ENCODE results near the gene ATL2. TPM values are rescaled to one million over a fixed set of nuclear protein-coding genes. Genes with fewer than 3 reads are reported as not detected.

The ATL2 gene
- total and polyA plus RNA-seq, 2 donors (not counting 3 experiments of a cell fraction or from before 2014, with no cell fraction given): 23.9 to 45.5 TPM

GRCh38 chr2:38423763-38424162 lies 46.7 kb upstream of the ATL2 start:
- BruUV-seq (replicated peaks): no TSS peak
- H2AFZ ChIP-seq (ENCODE audit: low read depth, low read length): no peak overlapping the region
- TF ChIP-seq, protein P1, sequence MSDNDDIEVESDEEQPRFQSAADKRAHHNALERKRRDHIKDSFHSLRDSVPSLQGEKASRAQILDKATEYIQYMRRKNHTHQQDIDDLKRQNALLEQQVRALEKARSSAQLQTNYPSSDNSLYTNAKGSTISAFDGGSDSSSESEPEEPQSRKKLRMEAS (IDR thresholded peaks at IDR 0.05; ENCODE audit: insufficient read depth, insufficient read length): no peak
- TF ChIP-seq MYC (IDR thresholded peaks at IDR 0.05; ENCODE audit: low read depth, low read length) (no peak), FOS (IDR thresholded peaks at IDR 0.05; ENCODE audit: borderline replicate concordance, insufficient read depth, low read length) (no peak), EZH2 (IDR thresholded peaks at IDR 0.05; ENCODE audit: borderline replicate concordance, low read depth, low read length, severe bottlenecking) (no peak), POLR2AphosphoS5 (IDR thresholded peaks at IDR 0.05; ENCODE audit: insufficient read depth, low read depth, low read length) (no peak), GATA2 (IDR thresholded peaks at IDR 0.05; ENCODE audit: insufficient read depth, insufficient read length, low read depth, low read length) (no peak), POLR2A (IDR thresholded peaks at IDR 0.05; ENCODE audit: low read depth, low read length) (no peak), JUN (IDR thresholded peaks at IDR 0.05; ENCODE audit: borderline replicate concordance, insufficient read depth, insufficient read length, low read depth) (no peak)
- TF ChIP-seq, protein P2, sequence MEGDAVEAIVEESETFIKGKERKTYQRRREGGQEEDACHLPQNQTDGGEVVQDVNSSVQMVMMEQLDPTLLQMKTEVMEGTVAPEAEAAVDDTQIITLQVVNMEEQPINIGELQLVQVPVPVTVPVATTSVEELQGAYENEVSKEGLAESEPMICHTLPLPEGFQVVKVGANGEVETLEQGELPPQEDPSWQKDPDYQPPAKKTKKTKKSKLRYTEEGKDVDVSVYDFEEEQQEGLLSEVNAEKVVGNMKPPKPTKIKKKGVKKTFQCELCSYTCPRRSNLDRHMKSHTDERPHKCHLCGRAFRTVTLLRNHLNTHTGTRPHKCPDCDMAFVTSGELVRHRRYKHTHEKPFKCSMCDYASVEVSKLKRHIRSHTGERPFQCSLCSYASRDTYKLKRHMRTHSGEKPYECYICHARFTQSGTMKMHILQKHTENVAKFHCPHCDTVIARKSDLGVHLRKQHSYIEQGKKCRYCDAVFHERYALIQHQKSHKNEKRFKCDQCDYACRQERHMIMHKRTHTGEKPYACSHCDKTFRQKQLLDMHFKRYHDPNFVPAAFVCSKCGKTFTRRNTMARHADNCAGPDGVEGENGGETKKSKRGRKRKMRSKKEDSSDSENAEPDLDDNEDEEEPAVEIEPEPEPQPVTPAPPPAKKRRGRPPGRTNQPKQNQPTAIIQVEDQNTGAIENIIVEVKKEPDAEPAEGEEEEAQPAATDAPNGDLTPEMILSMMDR (IDR thresholded peaks at IDR 0.05; ENCODE audit: extremely low read depth in 1 of 2, insufficient read depth in 1 of 2, low read depth in 1 of 2, low read length in 2 of 2): no peak
- no peak overlapping the region for H3K4me2 ChIP-seq (ENCODE audit: insufficient read depth, low read length)
- no peaks in the 10 kb centered on the region for H4K20me1 ChIP-seq (replicated peaks; ENCODE audit: control insufficient read depth, extremely low read depth, insufficient read depth, low read length)
- no peaks in the 10 kb centered on the region for H3K4me1 ChIP-seq (ENCODE audit: control insufficient read depth, extremely low read depth, insufficient read depth, low read length)
- H3K4me3 ChIP-seq (replicated peaks in 1 of 3; ENCODE audit: insufficient read depth in 1 of 3, low read depth in 1 of 3, low read length in 3 of 3): no peak overlapping the region
- no peak overlapping the region for H3K27ac ChIP-seq (ENCODE audit: insufficient read depth, low read depth, low read length)
- intact Hi-C loops (cut with micrococcal nuclease) (no loop called here), dilution Hi-C loops (cut with MboI; ENCODE audit: extremely low pct_ligation_motif_present, low sequenced_read_pairs) (no loop called here)
- no peaks in the 10 kb centered on the region for H3K9me3 ChIP-seq (replicated peaks; ENCODE audit: control insufficient read depth, insufficient read depth, low read length)
- H3K79me2 ChIP-seq (ENCODE audit: control insufficient read depth, insufficient read depth, low read length): no peaks in the 10 kb centered on the region
- H3K27me3 ChIP-seq (ENCODE audit: control insufficient read depth in 2 of 2, insufficient read depth in 2 of 2, low read length in 2 of 2): no peaks in the 10 kb centered on the region
- ChIA-PET POLR2A (no interaction called here), CTCF (no interaction called here)
- FAIRE-seq (no peak), DNase-seq (ENCODE audit: low read depth, low spot score) (no peak)
- no peaks in the 10 kb centered on the region for H3K36me3 ChIP-seq (ENCODE audit: control insufficient read depth in 2 of 2, extremely low read depth in 1 of 2, insufficient read depth in 2 of 2, low read length in 2 of 2)
- H3K9ac ChIP-seq (replicated peaks; ENCODE audit: extremely low read depth, insufficient read depth, low read length): no peak overlapping the region
- no peaks in the 10 kb centered on the region for H3K9me1 ChIP-seq (replicated peaks; ENCODE audit: control insufficient read depth, extremely low read depth, insufficient read depth, low read length)
